CD14-positive monocyte (primary cell): ENCODE measurements around the gene CDKN2AIP. TPM values are rescaled to one million over a fixed set of nuclear protein-coding genes. Genes with fewer than 3 reads are reported as not detected.

Experiments used
- DNase-seq, 3 donors: peaks; one replicate each; pipeline ENCODE4 v3.0.0-alpha.2; 2011 to 2022
- H2AFZ ChIP-seq: 2 replicates; pipeline ENCODE4 v1.6.0; 2012; ENCODE audit warnings: mild to moderate bottlenecking, low read depth, low read length, inconsistent platforms; ENCODE audit not compliant: insufficient read depth, poor library complexity, severe bottlenecking
- H3K27ac ChIP-seq, 2 donors: 1 replicate in 1 of 2; 2 replicates in 1 of 2; pipeline ENCODE4 v1.5.1; 2012 to 2013; ENCODE audit warnings: low read length in 2 of 2, control low read depth in 1 of 2, inconsistent platforms in 1 of 2, low read depth in 1 of 2, mild to moderate bottlenecking in 1 of 2
- H3K27me3 ChIP-seq, 2 donors: one replicate each; pipeline versions ENCODE4 v1.6.0 to v1.6.1; 2011 to 2013; ENCODE audit warnings: low read length in 2 of 2; ENCODE audit not compliant: control insufficient read depth in 2 of 2, insufficient read depth in 2 of 2
- H3K36me3 ChIP-seq, 2 donors: replicated peaks in 1 of 2; 1 replicate in 1 of 2; 2 replicates in 1 of 2; pipeline versions ENCODE4 v1.5.1 to v1.6.1; 2012 to 2013; ENCODE audit warnings: low read length in 2 of 2, control low read depth in 1 of 2, inconsistent platforms in 1 of 2, mild to moderate bottlenecking in 1 of 2; ENCODE audit not compliant: insufficient read depth in 2 of 2, control insufficient read depth in 1 of 2
- H3K4me1 ChIP-seq, 2 donors: 1 replicate in 1 of 2; 2 replicates in 1 of 2; pipeline versions ENCODE4 v1.5.1 to v1.6.1; 2012 to 2013; ENCODE audit warnings: low read length in 2 of 2, control low read depth in 1 of 2, inconsistent platforms in 1 of 2, mild to moderate bottlenecking in 1 of 2, moderate library complexity in 1 of 2; ENCODE audit not compliant: insufficient read depth in 2 of 2, control insufficient read depth in 1 of 2
- H3K4me2 ChIP-seq: replicated peaks from 2 replicates; pipeline ENCODE3; 2012; ENCODE audit warnings: low read length, moderate library complexity, mild to moderate bottlenecking; ENCODE audit not compliant: poor library complexity, severe bottlenecking; ENCODE audit errors: extremely low read depth
- H3K4me3 ChIP-seq, 3 experiments: fragments of 200-600 bp in 1 of 3; sonication (generic) in 1 of 3; replicated peaks in 1 of 3; 1 replicate in 2 of 3; 2 replicates in 1 of 3; pipeline ENCODE4 v1.5.1; 2011 to 2013; ENCODE audit warnings: low read length in 3 of 3, mild to moderate bottlenecking in 3 of 3, control low read depth in 2 of 3, low read depth in 2 of 3, inconsistent platforms in 1 of 3, moderate library complexity in 1 of 3
- H3K79me2 ChIP-seq: 2 replicates; pipeline ENCODE4 v1.6.0; 2012; ENCODE audit warnings: mild to moderate bottlenecking, control low read depth, inconsistent platforms, low read length, moderate library complexity; ENCODE audit not compliant: insufficient read depth
- H3K9ac ChIP-seq: 2 replicates; pipeline ENCODE4 v1.6.0; 2017; ENCODE audit warnings: low read length, mild to moderate bottlenecking; ENCODE audit not compliant: insufficient read depth, poor library complexity, severe bottlenecking
- H3K9me3 ChIP-seq, 2 donors: replicated peaks in 1 of 2; 1 replicate in 1 of 2; 2 replicates in 1 of 2; pipeline versions ENCODE4 v1.5.1 to v1.6.1; 2012 to 2013; ENCODE audit warnings: low read length in 2 of 2, control low read depth in 1 of 2; ENCODE audit not compliant: control insufficient read depth in 1 of 2, insufficient read depth in 1 of 2
- H4K20me1 ChIP-seq: 2 replicates; pipeline ENCODE4 v1.6.0; 2012; ENCODE audit warnings: mild to moderate bottlenecking, low read length, control low read depth, moderate library complexity; ENCODE audit not compliant: insufficient read depth
- H3K27ac Mint-ChIP-seq, 7 donors: one replicate each; pipeline ENCODE4 v1.8.0; 2020; ENCODE audit warnings: mild to moderate bottlenecking in 7 of 7, mixed read lengths in 7 of 7, moderate library complexity in 6 of 7, inconsistent platforms in 2 of 7
- H3K27me3 Mint-ChIP-seq, 3 donors: one replicate each; pipeline ENCODE4 v1.8.0; 2021 to 2022; ENCODE audit warnings: low read depth in 3 of 3, mild to moderate bottlenecking in 3 of 3, mixed read lengths in 3 of 3, moderate library complexity in 3 of 3, inconsistent platforms in 1 of 3
- H3K36me3 Mint-ChIP-seq, 2 donors: one replicate each; pipeline ENCODE4 v1.8.0; 2020; ENCODE audit warnings: mixed read lengths in 2 of 2, inconsistent platforms in 1 of 2, mild to moderate bottlenecking in 1 of 2
- H3K4me1 Mint-ChIP-seq: one replicate; pipeline ENCODE4 v1.8.0; 2020; ENCODE audit warnings: mild to moderate bottlenecking, mixed read lengths
- H3K4me3 Mint-ChIP-seq, 2 donors: one replicate each; pipeline ENCODE4 v1.8.0; 2020; ENCODE audit warnings: mild to moderate bottlenecking in 2 of 2, mixed read lengths in 2 of 2, moderate library complexity in 1 of 2
- H3K9me3 Mint-ChIP-seq, 7 donors: one replicate each; pipeline ENCODE4 v1.8.0; 2020 to 2022; ENCODE audit warnings: mixed read lengths in 7 of 7, mild to moderate bottlenecking in 6 of 7, moderate library complexity in 6 of 7, inconsistent platforms in 2 of 7
- CTCF ChIP-seq: fragments of 200-600 bp; IDR thresholded peaks from one replicate; pipeline ENCODE4 v1.8.0; 2022; ENCODE audit warnings: antibody characterized with exemption, mild to moderate bottlenecking
- WGBS: methylation state at CpG from one replicate; pipeline ENCODE4 v1.1.5; 2013; ENCODE audit warnings: missing lambda C conversion rate; ENCODE audit not compliant: insufficient coverage; 5-methylcytosine and 5-hydroxymethylcytosine counted together
- intact Hi-C, 2 donors: fragments of 100-400 bp; cut with micrococcal nuclease; formaldehyde crosslinking; loops; one replicate each; pipeline versions ENCODE4 v1.15.0 to v1.15.1; 2023
- polyA minus RNA-seq: library from RNA; depleted of rRNA, polyadenylated mRNA; stranded (reverse); fragments of >200 nt; gene quantifications from 2 replicates; pipeline ENCODE4 v1.2.3, GENCODE V29; 2012
- polyA plus RNA-seq, 3 donors: library from polyadenylated mRNA; depleted of rRNA in 1 of 3; unstranded in 2 of 3; stranded (reverse) in 1 of 3; fragments of 300-500 nt in 2 of 3; fragments of >200 nt in 1 of 3; fragmentation: Illumina TruSeq in 2 of 3; gene quantifications; 1 replicate in 2 of 3; 2 replicates in 1 of 3; pipeline ENCODE4 v1.2.3, GENCODE V29; 2012 to 2021
- total RNA-seq, 12 experiments: library from RNA in 1 of 12; stranded (reverse) in 1 of 12; fragments of 120-200 nt in 1 of 12; gene quantifications; one replicate each; pipeline ENCODE4 v1.2.4 and lab custom pipeline; 2013 to 2026; ENCODE audit warnings: mixed read lengths in 6 of 12, inconsistent platforms in 1 of 12

Gene CDKN2AIP, protein sequence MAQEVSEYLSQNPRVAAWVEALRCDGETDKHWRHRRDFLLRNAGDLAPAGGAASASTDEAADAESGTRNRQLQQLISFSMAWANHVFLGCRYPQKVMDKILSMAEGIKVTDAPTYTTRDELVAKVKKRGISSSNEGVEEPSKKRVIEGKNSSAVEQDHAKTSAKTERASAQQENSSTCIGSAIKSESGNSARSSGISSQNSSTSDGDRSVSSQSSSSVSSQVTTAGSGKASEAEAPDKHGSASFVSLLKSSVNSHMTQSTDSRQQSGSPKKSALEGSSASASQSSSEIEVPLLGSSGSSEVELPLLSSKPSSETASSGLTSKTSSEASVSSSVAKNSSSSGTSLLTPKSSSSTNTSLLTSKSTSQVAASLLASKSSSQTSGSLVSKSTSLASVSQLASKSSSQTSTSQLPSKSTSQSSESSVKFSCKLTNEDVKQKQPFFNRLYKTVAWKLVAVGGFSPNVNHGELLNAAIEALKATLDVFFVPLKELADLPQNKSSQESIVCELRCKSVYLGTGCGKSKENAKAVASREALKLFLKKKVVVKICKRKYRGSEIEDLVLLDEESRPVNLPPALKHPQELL
- 11.4 TPM for total RNA-seq (2013)
- polyA plus RNA-seq (1 to 10 TPM; 3.1 to 4.4 (median 3.7) TPM), polyA minus RNA-seq (3.5 and 5.2 TPM in 2 replicates), total RNA-seq (lab: John Stamatoyannopoulos, UW) (14.7 to 65.8 (median 33.2) reads per million in 11 experiments)

DNA sequence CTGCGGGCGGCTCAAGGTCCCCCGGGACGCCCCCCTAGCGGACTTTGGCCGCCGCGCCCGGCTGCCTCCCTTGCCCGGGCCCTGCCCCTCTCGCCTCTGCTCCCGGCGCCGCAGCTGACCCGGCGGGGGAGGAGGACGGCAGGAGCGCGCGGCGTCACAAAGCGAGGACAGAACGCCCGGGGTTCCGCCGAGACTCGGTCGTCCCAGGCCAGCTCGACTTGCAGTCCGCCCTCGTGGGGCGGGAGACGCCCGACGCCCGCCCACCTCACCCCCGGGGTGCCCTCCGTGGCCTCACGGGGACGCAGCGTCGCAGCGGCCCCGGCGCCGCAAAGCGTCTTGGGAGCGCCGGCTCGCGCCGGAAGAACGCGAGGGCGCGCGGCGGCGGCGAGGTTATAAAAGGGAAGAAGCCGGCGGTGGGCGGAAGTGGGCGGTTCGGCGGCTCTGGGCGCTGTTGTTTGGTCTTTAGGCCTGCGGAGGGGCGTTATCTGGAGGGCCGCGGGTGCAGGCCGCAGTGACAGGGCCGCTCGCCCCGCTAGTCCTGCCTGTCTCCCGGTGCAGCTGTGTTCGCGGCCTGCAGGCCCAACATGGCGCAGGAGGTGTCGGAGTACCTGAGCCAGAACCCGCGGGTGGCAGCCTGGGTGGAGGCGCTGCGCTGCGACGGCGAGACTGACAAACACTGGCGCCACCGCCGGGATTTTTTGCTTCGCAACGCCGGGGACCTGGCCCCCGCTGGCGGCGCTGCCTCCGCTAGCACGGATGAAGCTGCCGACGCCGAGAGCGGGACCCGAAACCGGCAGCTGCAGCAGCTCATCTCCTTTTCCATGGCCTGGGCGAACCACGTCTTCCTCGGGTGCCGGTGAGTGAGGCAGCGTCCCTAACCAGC is at the start of gene CDKN2AIP:
Gene CDKN2AIP, plus strand, starts transcription at position 423 of the 883 bp plus-strand sequence. Its CDS starts 162 bp downstream, at position 585.
- H3K9ac ChIP-seq = peak within 1 kb of the TSS; percentile 89
- H3K4me1 ChIP-seq = peaks cover 35 to 39% of the 10 kb centered on the region in 2 donors
- intact Hi-C loops = loop anchor here (5.0 kb wide), 2 partner anchors 47 to 63 kb away; partner anchors contain the start of gene ING2 (in 1 of the 2)
- H3K9me3 ChIP-seq = no peaks in the 10 kb centered on the region
- H3K27ac Mint-ChIP-seq = peak within 1 kb of the TSS; percentile 87 to 97 (median 95)
- H3K4me2 ChIP-seq = peak within 1 kb of the TSS; percentile 83
- TF ChIP-seq CTCF = peak; percentile 10
- peak within 1 kb of the TSS; percentile 94 for H2AFZ ChIP-seq
- no peaks in the 10 kb centered on the region for H3K9me3 Mint-ChIP-seq
- H3K36me3 ChIP-seq = peaks cover 35 to 36% of the 10 kb centered on the region in 2 donors
- peaks cover 40% of the 10 kb centered on the region for H3K79me2 ChIP-seq
- H3K4me1 Mint-ChIP-seq = peaks cover 35% of the 10 kb centered on the region
- no peaks in the 10 kb centered on the region for H3K27me3 ChIP-seq
- DNase-seq = peak; percentile 86 to 91 (median 89)
- H3K36me3 Mint-ChIP-seq = peaks cover 29% of the 10 kb centered on the region in 2 donors
- H3K4me3 ChIP-seq = peak within 1 kb of the TSS; percentile 50 to 99 (median 92)
- peak within 1 kb of the TSS; percentile 95 to 96 for H3K4me3 Mint-ChIP-seq
- peaks cover 0 to 8% (median 0%) of the 10 kb centered on the region in 3 donors for H3K27me3 Mint-ChIP-seq
- peak within 1 kb of the TSS; percentile 92 to 96 for H3K27ac ChIP-seq
- under 1% methylated on average over 109 of the region's 109 CpGs for WGBS
- peaks cover 44% of the 10 kb centered on the region for H4K20me1 ChIP-seq
